ENCODE data around the gene PTP4A2.

The PTP4A2 gene
- total RNA-seq: 378 to 390 reads per million in 2 donors

DNA sequence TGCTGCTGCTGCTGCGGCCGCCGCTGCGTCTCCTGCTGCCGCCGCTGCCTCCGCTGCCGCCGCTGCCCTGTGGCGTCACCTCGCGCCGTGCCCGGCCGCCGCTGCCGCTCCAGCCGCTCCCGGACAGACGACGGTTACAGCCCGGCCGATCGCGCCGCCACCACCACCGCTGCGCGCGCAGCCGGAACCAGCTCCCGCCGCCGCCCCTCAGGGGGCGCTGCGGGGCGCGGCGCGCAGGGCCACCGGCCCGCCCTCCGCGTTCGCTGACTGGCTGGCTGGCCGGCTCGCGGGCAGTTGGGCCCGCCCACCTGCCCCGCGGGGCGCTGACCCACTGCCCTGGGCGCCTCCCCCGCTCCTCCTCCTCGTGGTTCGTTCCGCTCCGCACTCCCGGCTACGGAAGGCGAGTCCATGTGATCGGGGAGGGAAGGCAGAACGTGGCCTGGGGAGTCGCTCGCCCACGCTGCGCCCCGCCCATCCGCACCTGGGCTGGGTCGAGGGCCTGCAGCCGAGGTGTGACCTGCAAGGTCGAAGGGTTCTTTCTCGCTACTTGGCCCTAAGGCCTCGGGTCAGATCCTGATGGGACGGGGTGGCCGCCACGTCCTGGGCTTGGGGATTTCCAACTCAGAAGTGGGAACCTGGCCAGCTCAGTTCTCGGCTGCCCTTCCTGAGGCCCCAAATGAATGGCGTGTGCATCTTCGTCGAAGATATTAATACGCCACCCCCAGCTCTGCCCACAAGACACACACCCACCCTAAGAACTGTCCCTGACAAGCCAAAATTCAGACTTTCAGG is at the start of gene PTP4A2:
PTP4A2 (minus strand) TSS at position 185 of the 792 bp plus-strand sequence. CDS start 19,303 bp downstream, outside the sequence.
- peak; percentile 74 for DNase-seq

- no peak for DNase-seq
These were observed 49.0 kb upstream of the PTP4A2 start for GRCh38 chr1:31987135-31987619.

GRCh38 chr1:31985430-31985829 is 47.3 kb upstream of the PTP4A2 start:
- DNase-seq: no peak

- DNase-seq: peak; percentile 9
These were observed 46.5 kb upstream of the PTP4A2 start for GRCh38 chr1:31984419-31985347.

DNA sequence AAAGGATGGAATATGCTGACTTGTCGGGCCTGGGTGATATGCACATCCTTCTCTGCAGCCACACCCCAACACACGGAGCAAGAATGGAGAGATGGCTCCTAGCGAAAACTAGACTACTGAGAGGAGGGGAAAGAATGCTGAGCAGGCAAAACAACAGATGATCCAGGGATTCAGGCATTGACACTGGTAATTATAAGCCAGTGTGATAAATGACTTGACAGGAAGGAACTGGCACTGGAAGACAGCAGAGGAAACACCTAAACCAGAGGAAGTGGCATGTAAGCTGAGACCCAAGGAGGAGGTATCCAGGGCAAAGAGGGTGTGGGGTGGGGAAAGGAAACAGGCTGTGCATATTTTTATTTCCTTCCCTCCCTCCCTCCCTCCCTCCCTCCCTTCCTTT is 43.8 kb upstream of the PTP4A2 start:
- peak; percentile 7 for DNase-seq

- DNase-seq: no peak
These were observed 43.3 kb upstream of the PTP4A2 start for GRCh38 chr1:31981456-31981839.

- DNase-seq: no peak
These were observed 42.8 kb upstream of the PTP4A2 start for GRCh38 chr1:31980835-31981455.

DNA sequence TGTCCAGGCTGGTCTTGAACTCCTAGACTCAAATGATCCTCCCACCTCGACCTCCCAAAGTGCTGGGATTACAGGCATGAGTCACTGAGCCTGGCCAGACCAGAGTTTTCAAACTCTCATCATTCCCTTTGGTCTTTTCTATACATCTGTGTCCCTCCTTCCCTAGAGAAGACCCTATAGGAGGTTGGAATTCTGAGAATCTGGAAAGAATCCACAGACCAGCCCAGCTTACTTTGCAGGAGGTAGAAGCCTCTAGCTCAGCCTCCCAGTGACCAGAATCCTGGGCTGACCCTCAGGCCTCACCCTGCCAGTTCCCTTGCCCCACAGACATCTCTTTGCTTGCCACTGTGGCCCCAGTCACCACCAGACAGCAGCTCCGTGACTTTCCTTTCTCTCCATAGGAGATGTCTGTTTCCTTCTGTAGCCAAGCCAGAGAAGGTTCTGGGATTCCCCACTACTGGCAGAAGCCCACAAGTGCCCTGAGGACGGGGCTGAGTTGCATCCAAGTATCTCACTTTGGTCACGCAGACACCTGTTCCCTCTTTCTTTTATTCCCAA is 40.8 kb upstream of the PTP4A2 start:
- no peak for DNase-seq

GRCh38 chr1:31977385-31978131 is 39.4 kb upstream of the PTP4A2 start:
- no peak for DNase-seq

DNA sequence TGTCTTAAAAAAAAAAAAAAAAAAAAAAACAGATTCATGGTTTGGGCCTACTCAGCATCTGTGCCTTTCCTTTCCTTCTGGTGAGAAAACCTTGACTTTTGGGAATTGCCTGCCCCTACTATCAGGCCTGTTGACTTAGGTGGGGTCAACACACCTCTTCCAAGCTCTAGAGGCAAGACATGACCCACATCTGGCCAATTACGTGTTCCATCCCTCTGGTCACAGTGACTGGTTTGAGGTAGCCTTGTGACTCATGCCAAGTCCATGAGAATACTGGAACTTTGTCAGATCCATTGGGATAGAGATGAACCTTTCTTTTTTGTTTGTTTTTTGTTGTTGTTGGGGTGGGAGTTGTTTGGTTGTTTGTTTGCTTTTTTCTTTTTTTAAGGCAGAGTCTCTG is 38.2 kb upstream of the PTP4A2 start:
- DNase-seq: no peak

DNA sequence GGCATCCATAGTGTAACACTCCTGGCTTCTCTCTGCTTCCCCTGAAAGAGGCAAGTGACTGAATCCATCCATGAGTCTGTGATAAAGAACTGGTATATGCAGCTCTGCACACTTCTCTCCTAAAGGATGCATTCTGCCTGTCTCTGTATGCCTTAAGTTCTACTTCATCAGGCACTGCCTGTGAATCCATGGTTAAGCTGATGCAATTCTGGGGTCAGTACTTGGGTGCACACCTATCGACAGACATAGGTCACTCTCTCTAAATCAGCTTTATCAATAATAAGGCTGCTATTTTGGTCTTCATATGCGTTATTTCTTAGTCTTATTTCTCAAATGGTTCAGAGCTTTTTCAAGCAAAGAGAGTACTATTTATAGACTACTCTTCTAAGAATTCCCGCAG is 32.7 kb upstream of the PTP4A2 start:
- DNase-seq: no peak

DNA sequence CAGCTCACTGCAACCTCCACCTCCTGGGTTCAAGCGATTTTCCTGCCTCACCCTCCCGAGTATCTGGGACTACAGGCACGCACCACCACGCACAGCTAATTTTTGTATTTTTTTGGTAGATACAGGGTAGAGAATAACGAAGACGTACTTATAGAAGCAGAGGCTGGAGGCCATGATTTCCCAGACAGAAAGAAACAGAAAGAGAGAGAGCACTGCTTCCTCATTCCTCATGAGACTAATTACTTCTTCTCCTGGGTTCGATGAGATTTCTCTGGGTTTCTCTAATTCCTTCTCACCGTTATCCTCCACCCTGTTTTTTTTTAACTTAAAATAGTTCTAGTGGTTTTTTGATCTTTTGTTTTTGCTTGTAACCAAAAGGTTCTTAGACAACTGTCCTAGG is 23.4 kb upstream of the PTP4A2 start:
- DNase-seq: no peak

DNA sequence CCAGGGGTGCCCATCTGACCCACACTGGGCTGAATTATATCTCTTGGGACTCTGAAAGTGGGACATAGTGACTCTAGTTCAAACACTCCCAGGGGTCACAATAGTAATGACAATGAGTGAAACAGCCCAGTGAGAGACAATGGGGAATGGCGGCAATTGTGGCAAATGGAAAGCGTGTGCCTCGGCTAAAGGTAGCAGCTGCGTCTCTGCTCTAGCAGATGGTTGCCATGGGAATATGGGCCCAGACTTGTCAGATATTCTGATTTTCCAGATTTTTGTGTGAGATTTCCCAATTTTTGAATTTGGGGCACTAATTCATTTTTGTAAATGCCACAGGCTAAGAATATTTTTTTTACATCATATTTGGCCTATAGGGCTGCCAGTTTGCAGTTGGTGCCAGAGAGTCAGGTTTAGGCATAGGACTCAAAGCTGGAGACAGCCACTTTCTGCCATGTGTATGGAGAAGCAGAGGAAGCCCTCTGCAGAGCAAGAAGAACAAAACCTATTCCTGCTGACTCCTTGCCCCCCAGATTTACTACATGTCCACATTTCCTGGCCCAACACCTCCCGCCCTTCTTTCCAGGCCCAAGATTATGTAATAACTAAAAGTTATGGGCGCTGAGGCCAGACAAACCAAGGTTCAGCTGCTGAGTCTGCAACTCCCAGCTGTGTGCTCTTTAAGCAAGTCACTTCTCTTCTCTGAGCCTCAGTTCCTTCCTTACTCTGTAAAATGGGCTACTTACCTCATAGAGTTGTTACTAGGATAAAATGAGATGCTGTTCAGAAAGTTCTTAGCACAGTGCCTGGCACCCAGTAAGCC is 21.6 kb upstream of the PTP4A2 start:
- no peak for DNase-seq

DNA sequence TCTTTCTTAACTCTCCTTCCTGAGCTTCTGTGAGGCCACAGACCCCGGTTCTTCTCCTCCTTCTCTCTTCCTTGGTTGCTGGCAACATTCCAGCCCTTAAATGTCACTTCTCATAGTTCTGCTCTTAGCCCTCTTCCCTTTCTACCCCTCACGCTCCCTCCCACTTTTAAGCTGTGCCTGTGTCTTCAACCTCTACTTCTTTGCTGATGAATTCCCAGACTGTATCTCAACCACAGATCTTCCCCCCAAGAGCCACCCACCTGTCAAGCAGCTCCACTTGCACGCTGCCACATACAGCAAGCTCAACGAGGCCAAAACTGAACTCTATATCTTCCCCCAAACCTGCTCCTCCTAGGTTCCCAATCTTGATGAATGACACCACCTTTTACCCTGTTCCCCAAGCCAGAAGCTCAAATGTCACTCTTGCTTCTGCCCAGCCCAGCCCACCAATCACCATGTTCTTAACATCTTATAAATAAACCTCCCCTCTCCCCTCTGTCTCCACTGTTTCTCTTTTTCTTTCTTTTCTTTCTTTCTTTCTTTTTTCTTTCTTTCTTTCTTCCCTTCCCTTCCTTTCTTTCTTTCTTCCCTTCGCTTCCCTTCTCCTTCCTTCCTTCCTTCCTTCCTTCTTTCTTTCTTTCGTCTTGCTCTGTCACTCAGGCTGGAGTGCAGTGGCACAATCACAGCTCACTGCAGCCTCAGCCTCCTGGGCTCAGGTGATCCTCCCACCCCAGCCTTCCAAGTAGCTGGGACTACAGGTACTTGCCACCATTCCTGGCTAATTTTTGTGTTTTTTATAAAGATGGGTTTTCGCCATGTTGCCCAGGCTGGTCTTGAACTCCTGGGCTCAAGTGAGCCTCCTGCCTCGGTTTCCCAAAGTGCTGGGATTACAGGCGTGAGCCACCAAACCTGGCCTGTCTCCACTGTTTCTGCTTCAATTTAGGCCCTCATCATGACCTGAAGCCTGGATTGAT is 19.8 kb upstream of the PTP4A2 start:
- no peak for DNase-seq

- DNase-seq: peak; percentile 55
These were observed 18.0 kb upstream of the PTP4A2 start for GRCh38 chr1:31955917-31956736.

- no peak for DNase-seq
These were observed 16.6 kb upstream of the PTP4A2 start for GRCh38 chr1:31954607-31955283.

DNA sequence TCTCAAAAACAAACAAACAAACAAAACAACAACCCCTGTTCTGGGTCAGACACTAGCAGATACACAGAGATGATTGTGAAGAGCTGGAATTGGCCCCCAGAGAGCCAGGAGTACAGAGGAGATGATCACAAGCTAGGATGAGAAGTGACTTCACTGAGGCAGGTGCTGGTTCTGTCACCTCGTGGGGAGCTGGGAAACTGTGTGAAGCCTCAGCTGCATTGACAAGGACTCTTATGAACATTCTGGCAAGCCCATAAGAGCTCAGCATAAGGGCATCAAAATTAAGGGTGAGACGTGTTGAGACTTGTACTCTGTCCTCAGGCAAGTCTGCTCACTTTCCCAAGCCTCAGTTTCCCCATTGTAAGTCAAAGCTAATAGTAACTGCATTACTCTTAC is 14.7 kb upstream of the PTP4A2 start:
- DNase-seq: no peak

- no peak for DNase-seq
These were observed 13.1 kb upstream of the PTP4A2 start for GRCh38 chr1:31951276-31951675.

All from T-helper 9 cell (primary cell).